Right lobe of liver (tissue), 6 donors: ENCODE results near the gene FCGR3A. TPM values are rescaled to one million over a fixed set of nuclear protein-coding genes. Genes with fewer than 3 reads are reported as not detected.
"Not testable (repeated sequence)": the region's sequence is repeated elsewhere in the genome, so short reads cannot be mapped to it uniquely, and the experiment has no call there.

Experiments used
- ATAC-seq, 4 donors: fragments of 200-7000 bp; cut with Tn5 transposase; one replicate each; pipeline ENCODE4 v1.9.1; 2020; ENCODE audit warnings: mild to moderate bottlenecking in 4 of 4, moderate library complexity in 4 of 4
- DNase-seq, 3 donors: peaks; one replicate each; pipeline ENCODE4 v3.0.0-alpha.2; 2020
- H3K27ac ChIP-seq, 3 donors: fragments of 200-600 bp; one replicate each; pipeline ENCODE4 v1.8.0; 2022
- H3K27me3 ChIP-seq, 2 donors: fragments of 200-600 bp; one replicate each; pipeline ENCODE4 v1.8.0; 2022
- H3K36me3 ChIP-seq, 4 donors: fragments of 200-600 bp; sonication (generic) in 1 of 4; one replicate each; pipeline versions ENCODE4 v1.5.1 to v1.8.0; 2017 to 2022; ENCODE audit warnings: control low read depth in 1 of 4
- H3K4me1 ChIP-seq, 4 donors: fragments of 200-600 bp; sonication (generic) in 1 of 4; one replicate each; pipeline versions ENCODE4 v1.5.1 to v1.8.0; 2017 to 2022; ENCODE audit warnings: control low read depth in 1 of 4
- H3K4me3 ChIP-seq, 3 donors: fragments of 200-600 bp; one replicate each; pipeline ENCODE4 v1.8.0; 2022
- H3K9me3 ChIP-seq, 4 donors: fragments of 200-600 bp; sonication (generic) in 1 of 4; one replicate each; pipeline versions ENCODE4 v1.5.1 to v1.8.0; 2017 to 2022; ENCODE audit warnings: control low read depth in 1 of 4
- CTCF ChIP-seq, 4 donors: fragments of 200-600 bp in 3 of 4; fragments of 450-650 bp in 1 of 4; IDR thresholded peaks; one replicate each; pipeline versions ENCODE4 v1.5.1 to v1.8.0; 2016 to 2022; ENCODE audit warnings: antibody characterized with exemption in 4 of 4, mild to moderate bottlenecking in 2 of 4
- POLR2A ChIP-seq: fragments of 450-650 bp; IDR thresholded peaks from one replicate; pipeline ENCODE4 v1.6.1; 2017; ENCODE audit warnings: antibody characterized with exemption, mild to moderate bottlenecking
- WGBS: methylation state at CpG from one replicate; pipeline ENCODE4 v1.1.6; 2018; ENCODE audit warnings: low coverage, low lambda C conversion rate; ENCODE audit not compliant: insufficient coverage; ENCODE audit errors: missing lambda C conversion rate; 5-methylcytosine and 5-hydroxymethylcytosine counted together
- intact Hi-C, 2 donors: fragments of 100-400 bp; cut with DNase I; formaldehyde crosslinking; loops; one replicate each; pipeline versions ENCODE4 v1.11.2 to v1.14.1; 2022
- total RNA-seq, 6 experiments: library from RNA; depleted of rRNA in 2 of 6; stranded (reverse); fragments of >200 nt in 2 of 6; fragmentation: NEBNext Ultra II Directional in 3 of 6; extraction: Animal tissue kit (Norgen Biotek cat#: 25700) in 3 of 6; gene quantifications; one replicate each; pipeline versions ENCODE4 v1.1.0 to v1.2.4, GENCODE V29; 2016 to 2023
- donor health status: DM: no; HTN: yes; CAD: no.
- donor health status: DM: no; HTN: no; CAD: no.
- donor health status: DM: no; HTN: no; CAD: no.
- donor health status: DM: no; HTN: yes; CAD: no.
- donor health status: DM: no; HTN: yes; CAD: no.

Gene FCGR3A
- total RNA-seq, 6 experiments from 2014 or later = 17.6 to 127 (median 31.2) TPM

DNA sequence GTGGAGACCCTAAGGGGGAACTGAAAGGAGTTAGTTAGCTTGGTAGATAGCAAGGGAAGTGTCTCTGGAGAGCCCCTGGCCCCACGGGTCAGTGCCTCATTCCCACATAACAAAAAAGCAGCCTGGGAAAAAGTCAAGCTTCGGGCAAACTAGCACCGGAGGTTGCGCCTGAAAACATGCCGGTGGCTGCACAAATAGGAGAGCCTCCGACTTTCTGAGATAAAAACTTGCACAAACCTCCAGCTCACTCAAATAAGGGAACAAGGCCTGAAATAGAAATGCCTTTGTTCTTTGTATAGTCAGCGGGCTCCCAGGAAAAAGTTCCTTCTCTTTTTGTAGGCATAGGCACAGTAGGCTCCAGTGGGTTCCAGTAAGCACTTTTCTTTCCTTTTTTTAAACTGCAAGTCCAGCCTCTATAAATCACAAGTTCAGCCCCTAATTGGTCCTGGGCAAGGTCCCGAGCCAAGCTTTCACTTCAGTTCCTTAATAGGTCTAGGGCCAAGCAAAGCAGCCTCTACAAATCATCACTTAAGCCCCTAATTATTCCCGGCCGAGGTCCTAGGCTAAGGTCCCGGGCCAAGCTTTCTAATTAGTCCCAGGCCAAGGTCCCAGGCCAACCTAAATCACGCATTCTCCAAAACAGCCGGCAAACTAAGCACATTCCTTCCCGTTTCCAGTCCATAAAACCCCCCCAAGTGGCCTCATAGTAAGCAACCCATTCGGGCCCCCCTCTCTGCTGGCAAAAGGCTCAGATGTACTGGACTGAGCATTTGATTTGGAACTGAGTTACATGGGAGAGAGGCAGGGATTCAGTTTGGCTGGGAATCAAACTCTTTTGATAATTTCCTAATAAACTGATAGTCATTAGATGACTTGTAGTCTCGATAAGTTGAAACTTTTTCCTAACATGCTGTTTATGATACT is 16.7 kb downstream of the FCGR3A start:
- H3K27me3 ChIP-seq, H3K9me3 ChIP-seq, intact Hi-C loops, DNase-seq, H3K36me3 ChIP-seq, H3K4me3 ChIP-seq, H3K4me1 ChIP-seq: not testable (repeated sequence)
- ATAC-seq = peak in 2 of 4 donors; percentile 2 to 14
- TF ChIP-seq POLR2A = peak; percentile 12
- peak overlapping the region in 1 of 3 donors; percentile 34 for H3K27ac ChIP-seq
- WGBS = 51% methylated on average over 9 of the region's 16 CpGs

DNA sequence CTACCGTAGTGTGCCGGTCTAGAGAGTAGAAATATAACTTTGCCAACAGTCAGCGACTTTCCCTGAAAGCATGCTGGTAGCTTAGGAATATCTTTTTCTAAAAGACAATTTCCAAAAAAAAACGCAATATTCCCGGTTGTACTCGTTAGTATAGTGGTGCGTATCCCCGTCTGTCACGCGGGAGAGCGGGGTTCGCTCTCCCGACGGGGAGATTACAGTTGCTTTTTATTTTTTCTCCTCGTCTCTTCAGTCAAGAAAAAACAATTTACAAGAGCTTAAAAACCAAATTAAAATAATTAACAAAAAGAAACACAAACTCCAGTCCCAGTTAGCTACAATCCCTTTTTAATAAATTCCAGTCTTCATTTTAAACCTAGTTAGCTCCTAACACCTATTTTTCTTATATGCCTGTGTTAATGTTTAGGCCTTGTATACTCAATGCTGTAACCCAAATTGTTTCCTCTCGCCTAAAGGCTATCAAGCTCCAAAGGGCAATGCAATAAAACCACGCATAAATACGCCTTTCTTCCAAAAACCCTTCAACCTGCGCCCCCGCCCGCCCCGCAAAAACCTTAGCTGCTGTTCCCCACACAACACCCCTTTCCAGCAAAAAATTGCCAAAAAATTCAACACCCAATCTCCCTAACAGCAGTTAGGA is 17.5 kb downstream of the FCGR3A start:
- intact Hi-C loops = no loop called here
- no peak overlapping the region for H3K4me3 ChIP-seq
- WGBS = 77% methylated on average over 22 of the region's 22 CpGs

DNA sequence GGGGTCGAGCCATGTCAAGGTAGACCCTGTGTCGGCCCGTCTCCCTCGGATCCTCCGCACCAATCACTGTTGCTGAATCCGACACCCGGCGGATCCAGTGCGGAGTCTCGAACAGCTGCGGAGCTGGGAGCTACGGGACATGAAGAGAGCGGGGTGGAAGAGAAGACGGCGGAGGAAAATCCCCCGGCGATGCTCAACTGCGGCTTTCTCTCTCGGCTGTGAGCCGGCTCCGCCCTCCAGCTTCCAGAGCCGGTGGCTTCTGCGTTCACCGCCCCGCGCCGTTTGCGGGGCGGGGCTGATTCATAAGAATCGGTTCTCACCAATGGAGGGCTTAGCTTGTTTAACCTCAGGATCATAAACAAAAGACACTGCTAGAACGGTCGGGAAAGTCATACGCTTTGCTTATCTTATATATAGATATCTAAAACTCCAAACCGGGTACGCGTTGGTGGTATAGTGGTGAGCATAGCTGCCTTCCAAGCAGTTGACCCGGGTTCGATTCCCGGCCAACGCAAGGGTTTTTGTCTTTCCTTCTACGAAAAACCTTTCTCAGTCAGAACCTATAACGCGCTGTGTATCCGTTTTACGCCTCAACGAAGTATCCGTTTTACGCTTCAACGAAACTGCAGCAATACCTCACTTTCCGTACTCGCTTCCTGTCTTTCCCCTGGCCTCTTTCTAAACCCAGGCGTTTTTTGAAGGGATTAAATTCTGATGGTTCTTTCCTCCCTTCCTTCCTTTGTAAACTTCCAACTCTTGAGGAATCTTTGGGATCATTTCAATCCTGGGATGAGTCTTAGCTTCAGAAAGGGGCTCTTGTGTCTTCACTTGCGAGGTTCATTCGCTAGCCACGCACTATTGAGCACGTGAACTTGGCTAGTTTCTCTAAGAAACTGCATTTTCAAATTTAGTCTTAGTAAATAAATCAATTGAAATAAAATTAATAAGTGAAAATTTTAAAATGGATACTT is 18.7 kb downstream of the FCGR3A start:
- ATAC-seq = peak; percentile 79 to 89 (median 82)
- WGBS = 2% methylated on average over 36 of the region's 56 CpGs
- DNase-seq = peak; percentile 84 to 86 (median 85)
- H3K4me1 ChIP-seq, H3K9me3 ChIP-seq, intact Hi-C loops, H3K36me3 ChIP-seq, H3K27me3 ChIP-seq: not testable (repeated sequence)
- Histone ChIP-seq H3K27ac (peak overlapping the region; percentile 69 to 93 (median 89)), H3K4me3 (peak overlapping the region; percentile 60 to 66 (median 60))

More for the DNA sequence above, 17.5 kb downstream of the FCGR3A start:
- TF ChIP-seq CTCF (IDR thresholded peaks at IDR 0.05) = no peak
- TF ChIP-seq POLR2A = no peak
- Histone ChIP-seq H3K9me3 (no peaks in the 10 kb centered on the region), H3K27me3 (no peaks in the 10 kb centered on the region), H3K27ac (peak overlapping the region in 1 of 3 donors; percentile 93), H3K36me3 (no peaks in the 10 kb centered on the region), H3K4me1 (peaks cover 0 to 3% (median 0%) of the 10 kb centered on the region in 4 donors)
- ATAC-seq = no peak
- DNase-seq = no peak

DNA sequence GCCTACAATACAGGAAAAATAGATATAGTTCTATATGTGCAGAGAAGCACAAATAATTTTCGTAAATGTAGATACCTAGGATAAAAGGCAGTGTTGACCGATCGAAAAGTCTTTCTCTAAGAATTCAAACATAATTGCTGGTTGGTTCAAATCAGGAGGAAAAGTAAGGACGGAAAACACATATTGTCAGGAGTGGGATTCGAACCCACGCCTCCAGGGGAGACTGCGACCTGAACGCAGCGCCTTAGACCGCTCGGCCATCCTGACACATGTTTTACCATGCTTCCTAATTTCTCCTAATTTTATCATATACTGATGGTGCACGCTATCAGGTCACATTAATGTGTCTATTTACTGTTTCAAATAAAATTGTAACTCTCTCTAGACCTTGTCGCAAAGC is 19.5 kb downstream of the FCGR3A start:
- H3K4me3 ChIP-seq = peak overlapping the region; percentile 60 to 66 (median 60)
- DNase-seq = peak in 2 of 3 donors; percentile 65 to 75
- WGBS = 2% methylated on average over 13 of the region's 13 CpGs

GRCh38 chr1:161529463-161530104 is 20.0 kb downstream of the FCGR3A start:
- WGBS = 37% methylated on average over 19 of the region's 19 CpGs
- peak overlapping the region in 2 of 3 donors; percentile 89 to 93 for H3K27ac ChIP-seq

More for the DNA sequence above, 19.5 kb downstream of the FCGR3A start:
- H3K4me1 ChIP-seq, H3K9me3 ChIP-seq, intact Hi-C loops, H3K27me3 ChIP-seq, H3K36me3 ChIP-seq: not testable (repeated sequence)
- ATAC-seq = peak; percentile 66 to 76 (median 70)
- peak overlapping the region; percentile 69 to 93 (median 89) for H3K27ac ChIP-seq

GRCh38 chr1:161528550-161528949 is 21.1 kb downstream of the FCGR3A start:
- ATAC-seq, H3K9me3 ChIP-seq, H3K4me1 ChIP-seq, H3K36me3 ChIP-seq, H3K27me3 ChIP-seq, H3K27ac ChIP-seq, H3K4me3 ChIP-seq, intact Hi-C loops: not testable (repeated sequence)
- peak in 1 of 3 donors; percentile 64 for DNase-seq
- 25% methylated on average over 3 of the region's 3 CpGs for WGBS

More at GRCh38 chr1:161529463-161530104, 20.0 kb downstream of the FCGR3A start:
- H3K27me3 ChIP-seq, DNase-seq, H3K4me1 ChIP-seq, H3K9me3 ChIP-seq, H3K36me3 ChIP-seq, intact Hi-C loops, ATAC-seq: not testable (repeated sequence)
- peak overlapping the region in 1 of 3 donors; percentile 66 for H3K4me3 ChIP-seq

DNA sequence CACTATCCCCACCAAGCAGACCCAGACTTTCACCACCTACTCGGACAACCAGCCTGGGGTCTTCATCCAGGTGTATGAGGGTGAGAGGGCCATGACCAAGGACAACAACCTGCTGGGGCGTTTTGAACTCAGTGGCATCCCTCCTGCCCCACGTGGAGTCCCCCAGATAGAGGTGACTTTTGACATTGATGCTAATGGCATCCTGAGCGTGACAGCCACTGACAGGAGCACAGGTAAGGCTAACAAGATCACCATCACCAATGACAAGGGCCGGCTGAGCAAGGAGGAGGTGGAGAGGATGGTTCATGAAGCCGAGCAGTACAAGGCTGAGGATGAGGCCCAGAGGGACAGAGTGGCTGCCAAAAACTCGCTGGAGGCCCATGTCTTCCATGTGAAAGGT is 23.7 kb downstream of the FCGR3A start:
- 52% methylated on average over 2 of the region's 7 CpGs for WGBS
- H3K27ac ChIP-seq, H3K4me3 ChIP-seq, H3K36me3 ChIP-seq, intact Hi-C loops, H3K9me3 ChIP-seq, ATAC-seq, H3K4me1 ChIP-seq, H3K27me3 ChIP-seq, DNase-seq: not testable (repeated sequence)

DNA sequence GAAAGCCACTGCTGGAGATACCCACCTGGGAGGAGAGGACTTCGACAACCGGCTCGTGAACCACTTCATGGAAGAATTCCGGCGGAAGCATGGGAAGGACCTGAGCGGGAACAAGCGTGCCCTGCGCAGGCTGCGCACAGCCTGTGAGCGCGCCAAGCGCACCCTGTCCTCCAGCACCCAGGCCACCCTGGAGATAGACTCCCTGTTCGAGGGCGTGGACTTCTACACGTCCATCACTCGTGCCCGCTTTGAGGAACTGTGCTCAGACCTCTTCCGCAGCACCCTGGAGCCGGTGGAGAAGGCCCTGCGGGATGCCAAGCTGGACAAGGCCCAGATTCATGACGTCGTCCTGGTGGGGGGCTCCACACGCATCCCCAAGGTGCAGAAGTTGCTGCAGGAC is 24.3 kb downstream of the FCGR3A start:
- 59% methylated on average over 8 of the region's 23 CpGs for WGBS
- peak overlapping the region in 2 of 3 donors; percentile 33 to 60 for H3K4me3 ChIP-seq

GRCh38 chr1:161524742-161525291 is 24.8 kb downstream of the FCGR3A start:
- H3K27me3 ChIP-seq, H3K4me1 ChIP-seq, H3K9me3 ChIP-seq, H3K36me3 ChIP-seq, intact Hi-C loops, H3K27ac ChIP-seq, DNase-seq: not testable (repeated sequence)
- ATAC-seq = peak; percentile 42 to 60 (median 54)
- 44% methylated on average over 10 of the region's 55 CpGs for WGBS
- H3K4me3 ChIP-seq = peak overlapping the region in 2 of 3 donors; percentile 33 to 60

More for the DNA sequence above, 24.3 kb downstream of the FCGR3A start:
- H3K9me3 ChIP-seq, H3K27me3 ChIP-seq, H3K4me1 ChIP-seq, intact Hi-C loops, H3K36me3 ChIP-seq, DNase-seq, H3K27ac ChIP-seq: not testable (repeated sequence)
- peak in 3 of 4 donors; percentile 3 to 17 (median 14) for ATAC-seq
